Endothelial cell of hepatic sinusoid (primary cell): ENCODE results near the gene KMO.

Experiments used
- in situ Hi-C: cut with HindIII; loops from 2 replicates; pipeline ENCODE4 v1.10.0; 2017; ENCODE audit warnings: low sequenced_read_pairs

The KMO gene

GRCh38 chr1:241642593-241642944, 110.4 kb downstream of the KMO start:
- in situ Hi-C loops, result no loop called here

- in situ Hi-C loops, result no loop called here
Measured at GRCh38 chr1:241644259-241644658, 112.1 kb downstream of the KMO start.

- in situ Hi-C loops, result no loop called here
Measured at GRCh38 chr1:241645199-241645598, 113.0 kb downstream of the KMO start.
